ENCODE results near the gene RANBP3L.

RANBP3L gene

DNA sequence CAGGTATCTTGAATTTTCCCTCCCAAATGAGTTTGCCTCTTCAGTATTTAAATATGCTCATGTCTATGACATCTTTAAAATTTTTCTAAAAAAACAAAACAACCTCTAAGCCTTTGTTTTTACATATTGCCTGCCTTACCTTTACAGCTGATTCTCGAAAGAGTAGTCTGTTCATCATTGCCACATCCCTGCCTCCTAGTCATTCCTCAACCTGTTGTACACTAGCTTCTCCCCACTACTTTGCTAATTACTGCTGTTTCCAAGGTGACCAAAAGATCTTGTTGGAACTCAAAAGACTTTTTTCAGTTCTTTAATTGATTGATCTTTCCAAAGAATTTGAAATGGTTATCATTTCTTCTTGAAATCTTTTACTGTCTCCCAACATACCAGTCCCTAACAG, 58.0 kb downstream of the RANBP3L start:
- DNase-seq (ENCODE audit: low read depth): no peak

GRCh38 chr5:36242534-36243485, 58.9 kb downstream of the RANBP3L start:
- no peak for DNase-seq (ENCODE audit: low read depth)

GRCh38 chr5:36241631-36242533, 59.8 kb downstream of the RANBP3L start, which contains the start of gene NADK2:
Gene NADK2, minus strand, starts transcription at chr5:36241925. Its CDS starts 127 bp downstream, at chr5:36241798.
- peak; percentile 86 for DNase-seq (ENCODE audit: low read depth)

DNA sequence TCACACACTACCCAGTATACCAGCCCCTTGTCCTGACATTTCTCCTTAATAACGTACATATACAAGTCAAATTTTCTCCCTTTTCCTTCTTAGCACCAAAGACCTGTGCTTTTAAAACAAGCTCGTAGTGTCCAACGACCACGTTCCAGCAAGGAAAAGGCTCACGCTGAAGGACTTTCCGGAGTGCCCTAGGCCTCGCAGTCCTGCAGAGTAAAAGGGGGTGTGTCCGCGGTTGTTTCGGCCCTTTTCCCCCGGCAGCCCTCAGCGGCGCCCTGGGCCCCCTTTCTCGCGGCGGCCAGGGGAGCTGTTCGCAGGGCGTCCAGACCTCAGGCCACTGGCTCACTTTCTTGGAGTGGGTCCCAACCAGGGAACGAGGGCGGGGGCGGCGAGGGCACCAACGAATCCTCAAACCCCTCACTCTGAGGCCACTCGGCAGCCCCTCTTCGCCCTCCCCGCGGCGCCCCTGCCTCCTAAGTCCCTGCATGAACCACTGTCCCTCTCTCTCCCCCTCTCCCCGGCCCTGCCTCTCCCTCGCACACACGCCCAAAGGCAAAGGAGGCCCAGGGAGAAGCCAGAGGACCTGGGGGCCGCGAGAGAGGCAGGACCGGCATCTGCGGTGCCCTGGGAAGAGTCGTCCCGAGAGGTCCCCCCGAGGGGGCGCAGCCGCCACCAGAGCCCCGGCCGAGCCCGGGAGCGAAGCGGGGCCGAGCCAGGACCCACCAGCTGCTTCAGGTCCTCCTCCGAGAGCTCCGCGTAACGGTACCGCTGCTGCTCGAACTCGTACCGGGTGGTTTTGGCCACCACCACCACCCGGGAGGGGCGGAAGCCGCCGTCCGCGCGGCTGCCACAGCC, 60.7 kb downstream of the RANBP3L start:
- DNase-seq (ENCODE audit: low read depth): peak; percentile 8

- DNase-seq (ENCODE audit: low read depth): no peak
Observed at GRCh38 chr5:36239370-36240293, 62.1 kb downstream of the RANBP3L start.

GRCh38 chr5:36238502-36239295, 63.0 kb downstream of the RANBP3L start:
- no peak for DNase-seq (ENCODE audit: low read depth)

DNA sequence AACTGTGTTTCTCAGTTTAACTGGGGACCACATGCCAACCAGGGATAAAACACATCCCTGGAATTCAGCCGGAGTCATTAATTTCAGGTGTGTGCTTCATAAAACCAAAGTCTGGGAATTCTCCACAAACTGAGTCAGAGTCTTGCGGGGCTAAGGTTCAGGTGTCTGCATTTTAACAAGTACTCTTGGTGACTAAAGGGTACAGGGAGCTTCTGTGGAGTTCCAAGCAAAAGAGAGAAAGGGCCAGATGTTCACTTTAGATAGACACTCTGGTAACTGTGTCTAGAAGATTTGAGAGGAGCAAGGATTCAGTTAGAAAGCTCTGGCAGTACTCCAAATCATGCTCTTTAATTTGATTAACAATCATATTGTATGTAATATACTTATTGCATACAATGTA, 64.0 kb downstream of the RANBP3L start:
- no peak for DNase-seq (ENCODE audit: low read depth)

DNA sequence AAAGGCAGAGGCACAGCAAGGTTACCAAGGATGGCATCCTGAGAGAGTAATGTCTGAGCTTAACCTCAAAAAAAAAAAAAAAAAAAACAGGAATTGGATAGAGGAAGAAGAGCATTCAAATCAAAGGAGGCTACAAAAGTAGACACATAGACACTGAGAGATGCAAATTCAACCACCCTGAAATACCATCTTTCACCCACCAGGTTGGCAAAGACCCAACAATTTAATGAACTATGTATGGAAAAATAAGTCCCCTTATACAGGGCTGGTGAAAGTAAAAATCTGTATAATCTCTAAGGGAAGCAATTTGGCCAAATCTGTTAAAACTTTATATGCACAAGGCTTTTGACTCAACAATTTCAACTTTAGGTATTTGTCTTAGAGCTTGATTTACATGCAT, 64.9 kb downstream of the RANBP3L start:
- no peak for DNase-seq (ENCODE audit: low read depth)

DNA sequence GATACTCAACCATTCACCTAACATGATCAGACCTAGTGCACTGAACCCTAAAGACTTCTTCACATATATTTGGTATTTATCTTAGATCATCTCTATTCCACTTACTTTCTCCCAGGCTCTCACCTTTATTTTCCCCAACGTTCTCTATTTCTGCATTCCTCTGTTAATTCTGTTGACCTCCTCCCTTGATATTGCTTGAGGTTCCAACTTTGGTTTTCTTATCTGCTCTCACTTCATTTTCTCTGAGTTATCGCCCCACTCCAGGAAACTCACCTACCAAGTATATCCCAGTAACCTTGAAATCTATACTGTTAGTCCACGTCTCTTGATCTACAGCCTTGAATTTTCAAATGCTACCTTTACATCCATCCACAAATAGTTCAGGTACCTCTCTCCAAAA, 69.2 kb downstream of the RANBP3L start:
- DNase-seq (ENCODE audit: low read depth): no peak

DNA sequence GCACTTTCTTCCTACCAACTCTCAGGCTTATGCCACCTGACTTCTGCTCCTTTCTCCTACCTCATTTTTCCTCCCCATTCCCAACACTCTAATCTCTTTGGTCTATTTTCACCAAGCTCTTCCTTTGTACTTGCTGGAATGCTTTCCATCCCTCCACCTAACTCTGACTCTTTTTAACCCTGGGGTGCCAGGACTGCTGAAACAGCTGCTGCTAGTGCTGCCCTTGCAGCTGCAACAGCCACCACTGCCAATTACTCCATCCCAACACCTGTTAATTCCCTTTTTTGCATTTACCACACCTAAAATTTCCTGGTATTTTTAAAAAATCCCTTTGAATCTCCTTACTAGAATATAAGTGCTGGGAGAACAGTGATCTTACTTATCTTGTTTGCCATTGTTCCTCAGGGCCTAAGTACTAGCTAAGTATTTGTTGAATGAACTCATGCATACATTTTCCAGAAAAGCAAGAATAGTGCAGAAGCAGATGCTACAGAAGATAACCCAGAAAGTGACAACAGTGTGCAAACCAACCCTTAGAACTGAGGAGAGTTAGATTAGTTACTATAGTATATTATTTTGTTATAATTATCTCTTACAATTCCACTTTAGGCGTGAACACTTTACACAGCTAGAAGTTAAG, 71.4 kb downstream of the RANBP3L start:
- no peak for DNase-seq (ENCODE audit: low read depth)

GRCh38 chr5:36228505-36228904, 73.2 kb downstream of the RANBP3L start:
- no peak for DNase-seq (ENCODE audit: low read depth)

DNA sequence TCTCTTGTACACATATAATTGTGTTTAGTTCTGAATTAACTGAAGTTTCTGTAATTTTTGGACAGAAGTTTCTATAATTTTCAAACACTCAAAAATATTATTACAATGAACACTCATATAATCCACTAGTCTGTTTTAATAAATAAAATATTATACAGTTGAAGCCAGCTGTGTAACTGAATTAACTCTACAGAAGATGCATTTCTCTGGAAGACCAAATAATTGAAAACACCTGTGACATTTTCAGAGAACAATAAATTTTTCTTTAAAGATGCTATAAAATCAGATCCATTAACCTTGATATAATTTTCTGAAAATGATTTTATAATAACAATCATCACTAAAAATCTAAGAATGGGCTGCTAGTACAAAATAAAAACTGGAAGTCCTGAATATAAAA, 74.7 kb downstream of the RANBP3L start:
- no peak for DNase-seq (ENCODE audit: low read depth)

- no peak for DNase-seq (ENCODE audit: low read depth)
Observed at GRCh38 chr5:36222620-36223019, 79.1 kb downstream of the RANBP3L start.

DNA sequence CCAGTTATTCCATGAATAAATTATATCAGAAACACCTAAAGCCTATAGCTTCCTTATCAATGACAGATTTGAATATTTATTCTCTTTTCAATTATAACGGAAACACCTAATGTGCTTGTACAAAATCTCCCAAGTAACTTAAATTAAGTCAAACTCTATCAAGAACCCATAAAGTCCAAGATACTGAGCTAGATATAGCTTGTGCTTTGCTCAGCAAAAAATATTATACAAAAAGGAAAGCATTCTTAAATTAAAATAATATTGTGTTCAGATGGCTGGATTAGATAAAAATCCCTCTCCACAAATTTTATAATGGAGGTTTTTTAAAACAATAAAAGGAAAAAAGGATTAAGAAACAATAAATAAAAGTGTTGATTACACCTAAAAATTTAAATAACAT, 83.7 kb downstream of the RANBP3L start:
- no peak for DNase-seq (ENCODE audit: low read depth)

DNA sequence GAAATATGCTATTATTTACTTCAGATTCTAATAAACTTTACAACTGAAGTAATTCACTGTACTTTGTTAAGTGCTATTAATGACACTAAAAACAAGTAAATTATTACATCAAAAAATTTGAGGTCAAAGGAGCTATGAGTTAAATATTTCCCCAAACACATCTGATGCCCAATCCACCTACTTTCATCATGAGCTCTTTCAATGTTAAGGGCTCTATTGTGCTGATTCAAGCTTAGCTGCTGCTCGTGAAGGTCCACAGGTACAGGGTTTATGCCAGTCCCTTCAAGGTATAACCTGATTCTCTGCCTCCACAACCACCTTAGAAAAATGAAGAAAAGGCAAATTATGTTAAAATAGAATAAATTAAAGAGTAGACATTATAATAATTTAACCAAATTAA, 84.1 kb downstream of the RANBP3L start:
- DNase-seq (ENCODE audit: low read depth): no peak

GRCh38 chr5:36215910-36216309, 85.8 kb downstream of the RANBP3L start:
- no peak for DNase-seq (ENCODE audit: low read depth)

DNA sequence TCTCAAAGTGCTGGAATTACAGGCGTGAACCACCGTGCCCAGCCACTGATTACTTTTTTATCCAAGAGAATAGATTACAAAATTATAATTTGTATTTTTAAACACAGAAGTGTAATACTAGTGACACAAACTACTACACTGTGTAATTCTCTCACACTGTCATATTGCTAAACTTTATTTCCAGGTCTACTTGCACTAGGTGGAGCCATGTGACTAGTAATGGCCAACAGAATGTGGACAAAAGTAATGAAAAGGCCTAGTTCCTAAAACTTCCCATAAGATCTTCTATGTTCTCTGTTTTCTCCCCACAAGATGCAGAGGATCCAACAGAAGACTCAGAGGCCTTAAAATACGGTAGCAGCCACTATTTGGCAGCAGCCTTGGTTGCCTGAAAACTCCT, 87.3 kb downstream of the RANBP3L start:
- DNase-seq (ENCODE audit: low read depth): no peak

DNA sequence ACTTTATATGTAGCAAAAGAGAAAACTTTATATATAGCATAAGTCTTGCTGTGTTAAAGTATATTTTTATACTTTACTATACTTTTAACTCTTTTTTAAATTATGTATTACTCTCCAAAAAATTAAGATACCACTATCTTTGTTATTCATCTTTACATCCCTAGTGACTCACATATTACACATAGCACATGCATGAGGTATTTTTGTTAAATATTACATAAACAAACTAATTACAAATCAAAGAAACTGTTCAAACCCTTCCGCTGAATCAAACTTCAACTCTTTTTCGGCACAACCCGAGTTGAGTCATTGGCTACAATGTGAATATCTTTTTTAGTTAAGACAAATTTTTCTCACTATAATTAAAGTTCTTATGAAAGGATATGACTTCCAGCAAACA, 92.0 kb downstream of the RANBP3L start:
- DNase-seq (ENCODE audit: low read depth): no peak

DNA sequence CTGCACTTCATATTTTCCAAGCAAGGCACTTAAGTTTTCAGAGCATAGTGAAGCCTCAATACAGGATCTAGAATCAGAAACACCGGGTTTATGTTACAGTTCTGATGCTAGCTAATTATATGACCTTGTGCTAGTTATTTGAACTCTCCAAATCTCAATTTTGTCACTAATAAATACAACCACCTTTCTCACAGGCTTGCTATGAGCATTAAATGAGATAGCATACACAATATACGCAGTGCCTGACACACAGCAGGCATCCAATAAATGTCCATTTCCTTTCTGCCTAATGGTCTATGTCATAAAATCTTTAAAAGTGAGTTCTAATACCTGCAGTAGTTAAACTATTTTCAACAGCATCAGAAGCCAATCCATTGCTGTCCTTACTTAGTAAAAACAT, 92.9 kb downstream of the RANBP3L start:
- no peak for DNase-seq (ENCODE audit: low read depth)
